EL (cell line): ENCODE data around the gene MEGF6.

Source experiments
- DNase-seq: peaks from one replicate; pipeline ENCODE4 v3.0.0-alpha.2; 2016

MEGF6 gene

DNA sequence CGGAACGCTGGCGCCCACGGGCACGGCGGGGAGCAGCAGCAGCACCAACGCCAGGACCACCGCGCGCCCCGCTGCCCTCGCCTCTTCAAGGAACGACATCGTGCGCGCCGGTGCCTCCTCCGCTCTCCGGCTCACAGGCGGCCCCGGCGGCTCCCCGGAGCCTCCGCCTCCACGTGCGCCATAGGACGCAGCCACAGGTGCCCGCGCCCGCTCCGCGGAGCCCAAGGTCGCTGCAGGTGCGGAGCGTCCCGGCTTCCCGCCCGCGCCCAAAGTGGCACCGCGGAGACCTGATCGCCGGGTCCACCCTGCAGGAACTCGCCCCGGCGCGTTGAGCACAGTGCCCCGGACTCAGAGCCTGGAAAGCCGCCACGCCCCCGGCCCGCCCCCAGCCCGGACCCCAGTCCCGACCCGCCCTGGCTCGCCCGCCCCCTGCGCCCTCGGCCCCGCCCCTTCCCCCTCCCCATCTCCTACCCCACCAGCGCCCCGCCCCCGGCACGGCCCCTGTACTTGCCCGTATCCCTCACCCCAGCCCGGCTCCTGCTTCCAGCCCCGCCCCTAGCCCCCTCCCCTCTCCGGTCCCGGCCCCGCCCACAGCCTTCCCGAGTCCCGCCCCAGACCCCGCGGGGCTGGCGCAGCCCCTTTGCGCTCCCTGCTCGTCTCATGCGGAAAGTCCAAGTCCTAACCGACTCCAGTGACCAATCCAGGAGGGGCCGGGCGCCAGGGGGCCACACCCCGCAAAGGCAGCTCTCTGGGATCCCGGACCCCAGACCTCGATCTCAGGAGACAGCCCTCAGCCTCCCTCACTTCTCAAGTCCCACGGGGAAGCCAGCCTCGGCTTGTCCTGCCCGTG is at the start of gene MEGF6:
TSS of gene MEGF6 (minus strand) at position 339 of the 850 bp plus-strand sequence. CDS start at position 99, 240 bp downstream.
- DNase-seq = peak; percentile 49

- DNase-seq = no peak
These were observed 49.4 kb upstream of the MEGF6 start for GRCh38 chr1:3660704-3661103.

- DNase-seq = no peak
These were observed 47.8 kb upstream of the MEGF6 start for GRCh38 chr1:3659093-3659492.

- no peak for DNase-seq
These were observed 46.9 kb upstream of the MEGF6 start for GRCh38 chr1:3658231-3658615.

- DNase-seq = no peak
These were observed 46.4 kb upstream of the MEGF6 start for GRCh38 chr1:3657578-3658230.

GRCh38 chr1:3657096-3657475 is 45.8 kb upstream of the MEGF6 start:
- DNase-seq = no peak

DNA sequence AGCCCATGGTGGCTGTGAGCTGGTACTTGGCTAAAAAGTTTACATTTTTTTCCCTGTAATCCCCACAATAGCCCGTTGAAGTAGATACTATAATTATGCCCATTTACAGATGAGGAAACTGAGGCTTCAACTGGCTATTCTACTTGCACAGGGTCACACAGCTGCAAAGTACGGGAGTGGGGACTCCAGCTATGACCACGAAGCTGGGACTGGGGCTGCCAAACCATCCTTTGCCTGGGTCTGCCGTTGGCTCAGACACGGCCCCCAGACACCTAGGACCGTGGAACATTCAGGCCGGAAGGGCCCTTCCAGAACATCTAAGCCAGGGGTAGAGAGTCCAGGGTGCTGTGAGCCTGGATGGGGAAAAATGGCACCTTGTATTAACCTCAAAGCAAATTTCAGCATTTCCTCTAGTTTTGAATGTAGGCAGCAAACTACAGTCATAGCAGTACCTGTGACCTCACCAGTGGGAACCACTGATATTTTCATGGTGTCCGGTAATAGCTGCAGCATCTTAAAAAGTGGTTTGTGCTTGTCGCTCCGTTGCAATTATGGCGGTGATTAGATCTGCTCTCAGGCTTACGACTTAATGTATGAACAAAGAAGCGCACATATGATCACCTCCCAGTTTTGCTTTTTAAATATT is 45.3 kb upstream of the MEGF6 start:
- no peak for DNase-seq

DNA sequence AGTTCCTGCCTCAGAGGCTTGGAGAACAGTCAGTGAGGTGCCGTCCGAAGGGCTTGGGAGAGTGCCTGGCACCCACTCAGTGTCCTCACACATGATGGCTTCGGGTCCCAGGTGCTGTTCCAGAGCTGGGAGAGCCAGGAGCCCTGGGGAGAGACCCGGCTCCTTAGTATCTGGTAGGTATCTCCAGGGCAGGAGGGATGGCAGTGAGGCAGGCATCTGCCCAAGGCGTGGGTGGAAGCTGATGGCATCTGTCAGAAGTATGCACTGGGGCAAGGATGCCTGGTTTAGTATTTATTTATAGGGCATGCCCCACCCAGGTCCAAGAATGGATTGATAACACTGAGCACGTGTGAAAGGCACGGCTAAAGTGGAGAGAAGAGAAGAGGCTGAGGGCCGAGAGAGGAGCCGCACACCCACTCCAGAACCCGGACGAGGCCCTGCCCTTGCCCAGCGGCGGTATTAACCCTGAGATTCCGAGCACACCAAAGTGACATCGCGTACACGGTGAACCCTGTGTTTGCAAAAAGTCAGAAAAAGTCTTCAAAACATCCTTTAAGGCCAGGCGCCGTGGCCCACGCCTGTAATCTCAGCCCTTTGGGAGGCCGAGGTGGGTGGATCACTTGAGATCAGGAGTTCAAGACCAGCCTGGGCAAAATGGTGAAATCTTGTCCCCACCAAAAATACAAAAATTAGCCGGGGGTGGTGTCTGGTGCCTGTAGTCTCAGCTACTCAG is 43.4 kb upstream of the MEGF6 start:
- DNase-seq = no peak

GRCh38 chr1:3653286-3653618 is 41.9 kb upstream of the MEGF6 start:
- DNase-seq = no peak

- DNase-seq = no peak
These were observed 41.4 kb upstream of the MEGF6 start for GRCh38 chr1:3652548-3653285.

GRCh38 chr1:3651930-3652547 is 40.7 kb upstream of the MEGF6 start, which contains the start of gene TP73:
Gene TP73, plus strand, starts transcription at chr1:3652516. Its CDS starts 29,850 bp downstream, at chr1:3682366.
- no peak for DNase-seq

GRCh38 chr1:3651026-3651929 is 40.0 kb upstream of the MEGF6 start:
- DNase-seq = no peak

DNA sequence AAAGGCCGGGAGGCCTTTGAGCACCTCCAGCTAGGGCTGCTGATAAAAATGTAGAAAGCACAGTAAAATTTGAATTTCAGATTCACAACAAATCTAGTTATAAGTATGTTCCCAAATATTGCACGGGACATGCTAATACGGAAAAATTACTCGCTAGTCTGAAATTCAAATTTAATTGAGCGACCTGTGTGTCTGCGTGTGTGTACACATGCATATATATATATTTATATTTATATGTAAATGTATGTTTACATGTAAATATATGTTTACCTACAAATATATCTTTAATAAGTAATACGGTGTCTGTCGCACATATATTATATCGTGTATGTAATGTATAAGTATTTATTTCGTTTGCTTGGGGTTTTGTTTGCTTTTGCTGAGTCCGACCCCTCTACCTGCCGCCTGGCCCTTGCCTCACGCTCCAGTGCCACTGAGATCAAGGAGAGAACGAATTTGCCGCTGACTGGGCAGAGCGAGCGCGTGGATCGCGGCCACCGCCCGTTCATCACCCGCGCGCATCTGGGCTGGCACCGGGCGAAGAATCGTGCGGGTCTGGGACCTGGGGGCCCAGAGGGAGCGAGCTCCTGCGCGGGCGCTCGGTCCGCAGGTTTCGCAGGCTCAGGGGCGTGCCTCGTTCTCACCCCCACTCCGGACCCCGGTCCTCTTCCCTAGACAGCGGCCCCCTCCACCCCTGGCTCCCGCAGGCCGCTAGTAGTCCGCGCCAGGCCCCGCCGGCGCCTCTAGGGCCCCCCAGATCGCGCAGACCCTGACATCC is 39.1 kb upstream of the MEGF6 start:
- no peak for DNase-seq

- DNase-seq = peak; percentile 91
These were observed 38.3 kb upstream of the MEGF6 start, which contains the start of gene WRAP73 for GRCh38 chr1:3649342-3650247. Gene WRAP73, minus strand, starts transcription at chr1:3650103. Its CDS starts 104 bp downstream, at chr1:3649999.

DNA sequence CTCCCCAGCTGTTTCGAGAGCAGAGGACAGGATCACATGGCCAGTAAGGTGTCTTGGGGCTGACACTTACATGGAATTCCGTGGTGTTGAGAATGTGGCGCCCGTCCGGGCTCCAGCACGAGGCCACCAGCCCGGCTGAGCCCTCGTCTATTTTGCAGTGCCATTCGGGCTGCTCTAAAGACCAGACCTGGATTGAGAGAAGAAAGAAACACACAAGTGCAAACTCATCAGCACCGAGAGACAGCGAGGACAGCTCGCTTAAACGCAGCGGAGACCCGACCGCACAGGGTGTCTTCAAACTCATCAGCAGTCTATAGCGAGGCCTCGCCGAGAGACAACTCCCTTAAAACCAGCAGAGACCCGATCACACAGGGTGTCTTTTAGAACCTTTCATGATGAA is 35.3 kb upstream of the MEGF6 start:
- DNase-seq = no peak

GRCh38 chr1:3645666-3646355 is 34.5 kb upstream of the MEGF6 start:
- DNase-seq = no peak

DNA sequence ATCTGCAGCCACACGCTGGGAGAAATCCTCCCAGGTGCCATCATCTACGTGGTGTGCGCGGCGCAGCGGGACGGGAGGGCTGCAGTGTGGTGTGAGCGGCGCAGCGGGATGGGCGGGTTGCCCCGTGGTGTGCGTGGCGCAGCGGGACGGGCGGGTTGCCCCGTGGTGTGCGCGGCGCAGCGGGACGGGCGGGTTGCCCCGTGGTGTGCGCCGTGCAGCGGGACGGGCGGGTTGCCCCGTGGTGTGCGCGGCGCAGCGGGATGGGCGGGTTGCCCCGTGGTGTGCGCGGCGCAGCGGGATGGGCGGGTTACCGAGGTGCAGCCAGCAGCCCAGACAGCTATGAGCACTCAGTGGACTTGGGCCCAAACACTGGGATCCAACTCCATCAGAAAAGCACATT is 33.9 kb upstream of the MEGF6 start:
- no peak for DNase-seq

DNA sequence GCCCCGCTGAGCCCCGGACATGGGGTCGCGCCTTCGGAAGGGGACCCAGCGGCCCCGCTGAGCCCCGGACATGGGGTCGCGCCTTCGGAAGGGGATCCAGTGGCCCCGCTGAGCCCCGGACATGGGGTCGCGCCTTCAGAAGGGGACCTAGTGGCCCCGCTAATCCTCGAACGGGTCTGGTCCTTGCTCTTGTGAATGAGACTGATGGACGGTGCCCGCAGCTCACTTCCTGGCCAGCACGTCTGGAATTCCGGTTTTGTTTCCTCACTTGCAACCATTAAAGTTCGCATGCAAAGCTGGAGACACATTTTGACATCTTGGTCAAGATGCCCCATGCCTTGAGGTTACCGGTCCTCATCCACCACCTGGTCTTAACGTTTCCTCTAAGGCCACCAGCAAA is 33.0 kb upstream of the MEGF6 start:
- no peak for DNase-seq
